ENCODE results near the gene VPS4B.

VPS4B gene

DNA sequence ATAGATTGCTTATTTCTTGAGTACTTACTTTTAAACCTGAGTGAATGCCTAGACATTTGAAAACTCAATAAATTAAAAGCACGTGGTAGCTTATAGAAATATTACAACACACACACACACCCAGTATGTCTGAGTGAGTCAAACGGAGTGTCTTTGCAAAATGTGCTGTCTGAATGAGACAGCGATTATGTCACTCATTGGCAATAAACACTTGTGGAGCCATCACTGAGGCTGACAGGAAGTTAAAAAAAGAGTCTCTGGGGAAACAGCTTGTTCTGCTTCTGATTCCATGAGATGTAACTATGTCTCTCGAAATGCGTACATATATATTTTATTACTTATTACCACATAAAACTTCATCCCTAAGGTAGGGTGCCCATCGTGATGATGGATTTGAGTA, 22.3 kb upstream of the VPS4B start:
- no peak for TF ChIP-seq CTCF (IDR thresholded peaks at IDR 0.05; ENCODE audit: extremely low read depth, missing control alignments)
- peak; percentile 41 for DNase-seq (ENCODE audit: low spot score)

- no peak for TF ChIP-seq CTCF (IDR thresholded peaks at IDR 0.05; ENCODE audit: extremely low read depth, missing control alignments)
- no peak for DNase-seq (ENCODE audit: low spot score)
Observed at GRCh38 chr18:63443829-63444228, 21.6 kb upstream of the VPS4B start.

DNA sequence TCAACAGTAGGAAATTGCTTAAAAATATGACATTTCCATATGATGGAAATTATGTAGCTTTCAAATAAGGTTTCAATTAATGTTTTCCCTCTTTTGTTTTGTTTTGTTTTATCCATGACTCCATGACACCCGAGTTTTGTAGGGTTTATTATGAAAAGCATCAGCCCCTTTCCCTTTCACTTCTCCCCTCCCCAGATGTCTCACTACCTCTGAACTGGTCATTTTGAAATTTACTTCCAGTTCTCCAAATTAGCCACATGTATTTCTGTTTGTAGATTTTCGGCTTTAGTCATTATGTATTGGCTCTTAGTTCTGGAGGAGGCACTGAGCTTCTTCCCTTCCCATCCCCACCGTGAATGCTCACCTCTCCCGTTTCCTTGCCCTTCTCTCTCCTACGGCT, 18.6 kb upstream of the VPS4B start:
- TF ChIP-seq CTCF (IDR thresholded peaks at IDR 0.05; ENCODE audit: extremely low read depth, missing control alignments), result no peak
- DNase-seq (ENCODE audit: low spot score), result no peak

DNA sequence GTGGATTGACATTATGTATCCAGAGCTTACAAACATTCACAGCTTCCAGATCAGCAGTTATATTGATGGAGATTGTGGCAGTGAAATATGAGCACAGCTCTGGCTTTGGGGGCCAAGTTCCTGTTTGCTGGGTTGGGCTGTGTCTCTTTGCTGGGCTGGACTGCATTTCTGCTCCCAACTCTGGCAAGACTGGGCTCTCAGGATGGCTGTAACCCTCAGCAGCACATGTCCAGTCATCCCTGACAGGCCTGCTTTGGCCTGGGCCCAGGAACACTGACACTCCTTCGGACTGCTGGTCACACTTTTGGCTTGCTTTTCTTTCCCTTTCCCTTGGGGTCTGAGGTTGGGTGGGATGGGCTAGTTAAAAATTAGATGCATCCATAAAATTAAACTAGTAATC, 17.9 kb upstream of the VPS4B start:
- DNase-seq (ENCODE audit: low spot score), result no peak
- no peak for TF ChIP-seq CTCF (IDR thresholded peaks at IDR 0.05; ENCODE audit: extremely low read depth, missing control alignments)

DNA sequence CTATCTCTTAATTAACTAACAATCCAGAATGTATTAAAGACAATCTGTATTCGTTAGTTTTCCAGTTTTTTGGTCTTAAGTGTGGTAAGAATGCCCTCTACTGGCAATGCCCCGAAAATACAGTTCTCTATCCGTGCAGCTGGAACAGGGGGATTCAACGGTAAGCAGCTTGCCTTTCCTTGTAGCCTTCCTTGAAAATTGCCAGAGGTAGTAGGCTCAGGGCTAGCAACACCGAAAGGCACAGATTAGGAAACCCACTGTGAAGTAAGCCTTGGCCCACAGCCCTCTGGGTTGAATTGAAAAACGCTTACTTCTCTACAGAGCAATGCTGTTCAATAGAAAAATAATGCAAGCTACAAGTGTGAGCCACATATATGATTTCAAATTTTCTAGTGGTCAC, 17.1 kb upstream of the VPS4B start:
- DNase-seq (ENCODE audit: low spot score), result peak; percentile 66
- peak; percentile 89 for TF ChIP-seq CTCF (IDR thresholded peaks at IDR 0.05; ENCODE audit: extremely low read depth, missing control alignments)

DNA sequence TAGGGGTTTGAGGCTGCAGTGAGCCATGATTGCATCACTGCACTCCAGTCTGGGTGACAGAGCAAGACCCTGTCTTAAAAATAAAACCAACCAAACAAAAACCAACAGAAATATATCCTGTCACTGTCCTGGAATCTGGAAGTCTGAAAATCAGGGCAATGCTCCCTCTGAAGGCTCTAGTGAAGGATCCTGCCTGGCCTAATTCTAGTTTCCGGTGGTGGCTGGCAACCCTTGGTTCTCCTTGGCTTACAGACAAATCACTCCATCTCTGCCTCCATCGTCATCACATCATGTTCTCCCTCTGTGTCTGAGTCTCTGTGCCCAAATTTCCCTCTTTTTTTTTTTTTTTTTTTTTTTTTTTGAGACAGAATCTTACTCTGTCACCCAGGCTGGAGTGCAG, 15.9 kb upstream of the VPS4B start:
- TF ChIP-seq CTCF (IDR thresholded peaks at IDR 0.05; ENCODE audit: extremely low read depth, missing control alignments), result no peak
- no peak for DNase-seq (ENCODE audit: low spot score)

GRCh38 chr18:63433334-63433866, 11.1 kb upstream of the VPS4B start:
- DNase-seq (ENCODE audit: low spot score), result no peak
- TF ChIP-seq CTCF (IDR thresholded peaks at IDR 0.05; ENCODE audit: extremely low read depth, missing control alignments), result no peak

Measured in GM20000 (cell line).